Mucosa of rectum (tissue), 2 donors: ENCODE results near the gene DRAM1.
"Not testable (repeated sequence)": the region's sequence is repeated elsewhere in the genome, so short reads cannot be mapped to it uniquely, and the experiment has no call there.

ENCODE experiments used
- H3K27ac ChIP-seq, 2 donors: one replicate each; pipeline ENCODE4 v1.7.0; 2013; ENCODE audit warnings: inconsistent platforms in 2 of 2, low read depth in 2 of 2, low read length in 2 of 2
- H3K27me3 ChIP-seq, 2 donors: one replicate each; pipeline ENCODE4 v1.7.0; 2013; ENCODE audit warnings: low read length in 2 of 2; ENCODE audit not compliant: control insufficient read depth in 2 of 2, insufficient read depth in 2 of 2
- H3K36me3 ChIP-seq, 2 donors: one replicate each; pipeline ENCODE4 v1.7.0; 2013; ENCODE audit warnings: low read length in 2 of 2; ENCODE audit not compliant: control insufficient read depth in 2 of 2, insufficient read depth in 2 of 2
- H3K4me1 ChIP-seq, 2 donors: one replicate each; pipeline ENCODE4 v1.7.0; 2013; ENCODE audit warnings: low read length in 2 of 2, mild to moderate bottlenecking in 1 of 2; ENCODE audit not compliant: control insufficient read depth in 2 of 2, insufficient read depth in 2 of 2
- H3K4me3 ChIP-seq, 2 donors: one replicate each; pipeline ENCODE4 v1.7.0; 2013; ENCODE audit warnings: low read length in 2 of 2
- H3K9ac ChIP-seq, 2 donors: one replicate each; pipeline ENCODE4 v1.7.0; 2013; ENCODE audit warnings: low read length in 2 of 2, low read depth in 1 of 2, mild to moderate bottlenecking in 1 of 2
- H3K9me3 ChIP-seq, 2 donors: one replicate each; pipeline ENCODE4 v1.7.0; 2013; ENCODE audit warnings: low read length in 2 of 2; ENCODE audit not compliant: control insufficient read depth in 2 of 2
- donor health status: healthy.
- donor health status: Normal muscosa, but diverticular disease.

Gene DRAM1

DNA sequence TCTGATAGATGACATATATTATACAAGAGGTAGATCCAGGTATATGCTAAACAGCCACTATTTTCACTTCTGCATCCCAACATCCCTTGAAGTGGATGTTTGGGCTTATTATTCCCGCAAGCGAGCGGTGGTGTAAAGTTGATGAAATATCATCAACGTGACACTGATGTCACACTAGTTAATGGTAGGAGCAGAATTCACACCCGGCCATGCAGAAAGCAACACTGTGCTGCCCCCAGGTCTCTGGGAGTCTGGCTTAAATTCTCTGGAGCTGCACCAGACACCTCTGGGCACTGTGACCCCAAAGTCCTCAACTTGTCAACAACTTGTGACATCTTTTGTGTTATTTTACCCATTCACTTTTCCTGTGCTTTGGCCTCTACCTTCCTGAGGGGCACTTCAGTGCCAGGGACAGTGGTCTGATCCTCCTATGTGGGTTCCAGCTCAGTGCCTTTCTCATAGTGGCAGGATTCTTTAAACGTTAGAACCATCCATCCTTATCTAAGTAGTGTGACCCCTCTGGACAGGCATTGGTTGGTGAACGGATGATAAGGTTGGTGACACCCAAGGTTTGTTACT lies 952 bp downstream of the DRAM1 start:
- Histone ChIP-seq H3K36me3 (no peaks in the 10 kb centered on the region), H3K9ac (peak overlapping the region; percentile 89 to 94), H3K27me3 (no peaks in the 10 kb centered on the region), H3K4me3 (peak overlapping the region; percentile 86 to 91), H3K9me3 (no peaks in the 10 kb centered on the region), H3K27ac (peak overlapping the region; percentile 89), H3K4me1 (no peaks in the 10 kb centered on the region)

DNA sequence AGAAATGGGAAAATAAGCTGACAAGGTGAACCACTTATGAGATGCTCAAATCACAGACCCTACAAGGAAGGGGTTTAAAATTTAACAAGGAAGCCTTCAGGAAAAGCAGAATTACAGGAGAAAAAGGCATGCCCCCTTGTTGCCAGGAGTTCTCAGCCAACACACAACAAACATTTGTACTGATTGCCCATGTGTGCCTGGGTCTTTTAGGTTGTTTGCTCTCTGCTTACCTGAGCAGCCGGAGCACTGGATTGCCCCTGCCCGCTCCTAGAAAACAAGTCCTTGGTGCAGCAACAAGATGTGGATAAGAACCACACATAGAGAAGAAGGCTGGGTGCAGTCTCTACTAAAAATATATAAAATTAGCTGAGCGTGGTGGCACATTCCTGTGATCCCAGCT lies 3.4 kb downstream of the DRAM1 start:
- no peak overlapping the region for H3K27ac ChIP-seq
- no peak overlapping the region for H3K9ac ChIP-seq
- no peaks in the 10 kb centered on the region for H3K4me1 ChIP-seq
- H3K36me3 ChIP-seq: no peaks in the 10 kb centered on the region
- no peaks in the 10 kb centered on the region for H3K27me3 ChIP-seq
- H3K4me3 ChIP-seq: no peak overlapping the region
- no peaks in the 10 kb centered on the region for H3K9me3 ChIP-seq

DNA sequence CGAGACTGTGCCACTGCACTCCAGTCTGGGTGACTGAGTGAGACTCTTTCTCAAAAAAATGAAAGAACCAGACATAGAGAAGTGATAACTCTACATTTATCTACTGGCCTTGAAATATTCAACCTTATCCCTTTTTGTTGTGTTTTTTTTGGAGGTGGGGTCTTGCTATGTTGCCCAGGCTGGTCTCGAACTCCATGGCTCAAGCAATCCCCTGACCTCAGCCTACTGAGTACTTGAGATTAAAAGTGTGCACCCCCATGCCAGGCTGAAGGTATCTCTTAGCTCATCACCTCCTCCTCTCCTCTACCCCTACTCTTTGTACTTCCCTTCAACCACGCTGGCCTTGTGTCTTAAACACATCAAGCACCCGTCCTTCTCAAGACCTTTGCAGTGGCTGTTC lies 3.8 kb downstream of the DRAM1 start:
- Histone ChIP-seq H3K4me1 (no peaks in the 10 kb centered on the region), H3K4me3 (no peak overlapping the region), H3K9ac (no peak overlapping the region), H3K27ac (no peak overlapping the region), H3K9me3 (no peaks in the 10 kb centered on the region), H3K36me3 (no peaks in the 10 kb centered on the region), H3K27me3 (no peaks in the 10 kb centered on the region)

DNA sequence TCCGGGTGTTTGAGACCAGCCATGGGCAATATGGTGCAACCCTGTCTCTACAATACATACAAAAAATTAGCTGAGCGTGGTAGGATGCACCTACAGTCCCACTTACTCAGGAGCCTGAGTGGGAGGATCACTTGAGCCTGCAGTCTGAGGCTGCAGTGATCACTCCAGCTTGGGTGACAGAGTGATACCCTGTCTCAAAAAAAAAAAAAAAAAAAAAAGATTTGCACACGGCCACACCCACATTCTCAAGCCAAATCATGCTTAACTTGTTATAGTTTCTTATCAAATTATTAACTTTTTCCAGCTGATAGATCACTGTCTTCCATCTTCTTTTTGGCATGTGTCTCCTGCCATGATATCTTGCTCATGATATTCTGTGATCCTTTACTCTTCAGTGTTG lies 6.8 kb downstream of the DRAM1 start:
- H3K27ac ChIP-seq: no peak overlapping the region
- no peaks in the 10 kb centered on the region for H3K9me3 ChIP-seq
- no peaks in the 10 kb centered on the region for H3K27me3 ChIP-seq
- no peak overlapping the region for H3K9ac ChIP-seq
- no peaks in the 10 kb centered on the region for H3K36me3 ChIP-seq
- H3K4me1 ChIP-seq: no peaks in the 10 kb centered on the region
- no peak overlapping the region for H3K4me3 ChIP-seq

DNA sequence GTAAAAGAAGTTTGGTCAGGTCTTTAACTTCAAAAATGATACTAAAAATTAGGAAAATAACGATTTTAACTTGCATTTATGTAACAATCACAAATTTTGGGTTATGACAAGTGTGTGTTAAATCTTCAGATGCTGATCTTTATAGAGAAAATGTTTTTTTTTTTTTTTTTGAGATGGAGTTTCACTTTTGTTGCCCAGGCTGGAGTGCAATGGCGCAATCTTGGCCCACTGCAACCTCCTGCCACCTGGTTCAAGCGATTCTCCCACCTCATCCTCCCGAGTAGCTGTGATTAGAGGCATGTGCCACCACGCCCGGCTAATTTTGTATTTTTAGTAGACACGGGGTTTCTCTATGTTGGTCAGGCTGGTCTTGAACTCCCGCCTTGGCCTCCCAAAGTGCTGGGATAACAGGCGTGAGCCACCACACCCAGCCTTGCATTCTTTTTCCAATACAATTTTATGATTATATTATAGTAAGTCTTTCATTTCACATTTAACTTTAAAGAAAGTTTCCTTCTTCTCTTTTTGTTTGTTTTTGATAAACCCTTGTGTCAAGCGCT lies 7.5 kb downstream of the DRAM1 start:
- H3K9ac ChIP-seq, H3K9me3 ChIP-seq, H3K27me3 ChIP-seq, H3K27ac ChIP-seq, H3K36me3 ChIP-seq, H3K4me3 ChIP-seq, H3K4me1 ChIP-seq: not testable (repeated sequence)

DNA sequence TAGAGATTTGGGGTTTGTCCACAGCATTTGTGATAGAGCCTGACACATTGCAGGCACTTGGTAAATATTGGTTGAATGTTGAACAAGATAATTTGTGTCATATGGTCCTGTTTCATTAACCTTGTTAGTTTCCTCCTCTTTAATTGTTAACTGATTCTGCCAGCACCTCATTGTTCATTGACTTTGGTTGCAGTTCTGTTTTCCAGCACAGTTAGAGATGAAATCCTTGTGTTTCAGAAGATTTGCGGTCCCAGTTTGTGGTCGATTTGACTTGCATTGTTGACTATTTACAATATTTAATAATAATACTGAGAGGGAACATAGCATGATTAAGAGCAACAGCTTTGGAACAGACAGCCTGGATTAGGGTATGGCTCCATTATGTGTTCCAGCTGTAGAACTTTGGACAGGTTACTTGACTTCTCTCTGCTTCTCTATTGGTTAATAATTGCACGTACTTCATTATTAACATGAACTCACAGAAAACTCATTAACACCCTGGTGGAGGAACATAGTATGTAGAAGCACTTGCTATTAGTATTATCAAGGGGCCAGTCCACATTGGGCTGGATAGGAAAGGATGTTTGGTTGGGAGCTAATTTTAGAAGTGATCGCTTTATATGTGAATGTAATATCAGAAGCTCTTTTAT lies 8.7 kb downstream of the DRAM1 start:
- Histone ChIP-seq H3K9ac (no peak overlapping the region), H3K4me3 (no peak overlapping the region), H3K4me1 (no peaks in the 10 kb centered on the region), H3K9me3 (no peaks in the 10 kb centered on the region), H3K36me3 (no peaks in the 10 kb centered on the region), H3K27ac (no peak overlapping the region), H3K27me3 (no peaks in the 10 kb centered on the region)

DNA sequence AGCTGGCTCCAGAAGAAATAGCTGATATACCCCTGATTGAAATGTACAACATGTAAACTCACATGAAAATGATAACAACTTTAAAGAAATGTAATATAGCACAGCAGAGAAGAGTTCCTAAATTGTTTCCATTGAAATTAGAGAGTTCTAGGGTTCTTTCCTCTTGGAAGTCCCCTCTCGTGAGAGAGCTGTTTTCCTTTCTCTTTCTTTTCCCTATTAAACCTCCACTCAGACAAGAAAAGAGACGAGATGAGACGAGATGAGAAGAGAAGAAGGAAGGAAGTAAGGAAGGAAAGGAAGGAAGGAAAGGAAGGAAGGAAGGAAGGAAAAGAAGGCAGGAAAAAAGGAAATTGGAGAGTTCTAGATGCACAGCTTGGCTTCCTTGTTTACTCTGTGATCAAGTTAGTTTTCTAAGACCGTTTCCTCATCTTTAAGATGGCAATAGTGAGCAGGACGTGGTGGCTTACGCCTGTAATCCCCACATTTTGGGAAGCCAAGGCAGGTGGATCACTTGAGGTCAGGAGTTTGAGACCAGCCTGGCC lies 11.9 kb downstream of the DRAM1 start:
- Histone ChIP-seq H3K27me3 (no peaks in the 10 kb centered on the region), H3K4me3 (no peak overlapping the region), H3K27ac (peak overlapping the region; percentile 5 to 31), H3K9ac (no peak overlapping the region), H3K4me1 (peaks cover 4 to 6% of the 10 kb centered on the region in 2 donors), H3K36me3 (no peaks in the 10 kb centered on the region), H3K9me3 (no peaks in the 10 kb centered on the region)

DNA sequence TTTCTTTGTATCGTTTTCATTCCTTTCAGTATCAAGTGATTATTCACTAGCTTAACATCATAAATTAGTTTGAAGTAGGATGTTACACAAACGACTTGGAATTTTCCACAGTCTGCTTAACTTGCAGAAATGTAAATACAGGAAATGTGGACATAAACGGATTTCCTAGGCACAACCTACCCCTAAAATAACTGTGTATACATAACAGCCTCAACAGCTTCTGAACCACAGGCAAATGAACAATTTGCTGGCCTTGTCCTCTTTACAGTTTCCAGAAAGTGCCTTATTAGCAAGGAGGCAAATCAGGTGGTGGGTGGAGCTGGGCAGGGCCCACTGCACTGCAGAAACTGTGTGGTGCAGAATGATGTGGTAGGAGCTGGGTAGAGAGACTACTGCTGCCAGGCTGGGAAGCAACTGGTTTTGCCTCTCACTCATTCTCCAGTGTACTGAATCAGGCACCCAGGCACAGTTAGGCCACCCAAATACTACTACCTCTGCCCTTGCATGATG lies 14.1 kb downstream of the DRAM1 start:
- peak overlapping the region in 1 of 2 donors; percentile 47 for H3K9ac ChIP-seq
- H3K9me3 ChIP-seq: no peaks in the 10 kb centered on the region

DNA sequence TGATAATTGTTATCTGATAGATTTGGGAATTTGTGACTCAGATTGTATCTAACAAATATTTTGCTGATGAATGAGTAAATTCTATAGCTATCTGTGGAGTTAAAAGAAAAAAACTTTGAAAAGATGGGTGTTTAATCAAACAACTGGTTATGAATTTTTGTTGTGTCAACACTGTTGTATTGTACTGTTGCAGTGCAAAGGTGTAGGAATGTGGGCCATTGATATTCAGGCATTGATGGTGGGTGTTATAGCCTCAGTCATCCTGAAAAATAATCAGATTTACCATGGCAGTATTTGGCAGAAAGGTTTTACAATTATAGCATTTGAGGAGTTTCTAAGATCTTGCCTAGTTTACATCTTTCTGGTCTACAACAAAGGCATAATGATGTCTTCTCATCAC lies 15.4 kb downstream of the DRAM1 start:
- Histone ChIP-seq H3K9me3 (no peaks in the 10 kb centered on the region), H3K27ac (no peak overlapping the region), H3K36me3 (no peaks in the 10 kb centered on the region), H3K4me3 (no peak overlapping the region), H3K4me1 (peaks cover 4 to 6% of the 10 kb centered on the region in 2 donors), H3K27me3 (no peaks in the 10 kb centered on the region), H3K9ac (no peak overlapping the region)

More for the DNA sequence above, 14.1 kb downstream of the DRAM1 start:
- Histone ChIP-seq H3K4me3 (no peak overlapping the region), H3K27ac (peak overlapping the region; percentile 57 to 79), H3K36me3 (no peaks in the 10 kb centered on the region), H3K4me1 (peaks cover 4 to 6% of the 10 kb centered on the region in 2 donors), H3K27me3 (no peaks in the 10 kb centered on the region)

DNA sequence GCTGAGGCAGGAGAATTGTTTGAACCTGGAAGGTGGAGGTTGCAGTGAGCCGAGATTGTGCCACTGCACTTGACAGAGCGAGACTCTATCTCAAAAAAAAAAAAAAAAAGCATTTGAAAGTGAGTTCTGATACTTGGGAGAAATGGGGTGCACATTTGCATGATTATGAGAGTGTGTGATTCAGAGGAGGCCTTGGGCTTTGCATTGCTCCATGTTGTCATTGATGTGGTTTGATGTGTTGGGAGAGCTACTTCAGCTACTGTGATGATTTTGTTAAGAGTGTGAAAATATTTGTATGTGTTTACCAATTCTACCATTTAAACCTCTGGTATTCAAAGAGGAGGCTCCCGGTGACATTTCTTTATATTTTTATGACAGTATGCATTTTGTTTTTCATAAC lies 24.4 kb downstream of the DRAM1 start:
- H3K4me3 ChIP-seq: no peak overlapping the region
- no peaks in the 10 kb centered on the region for H3K36me3 ChIP-seq
- no peak overlapping the region for H3K9ac ChIP-seq
- H3K27me3 ChIP-seq: no peaks in the 10 kb centered on the region
- H3K27ac ChIP-seq: no peak overlapping the region
- no peaks in the 10 kb centered on the region for H3K9me3 ChIP-seq
- H3K4me1 ChIP-seq: no peaks in the 10 kb centered on the region
